Epithelial cell of esophagus (primary cell): ENCODE measurements around the gene SRGAP3.

Experiments
- DNase-seq: peaks from one replicate; pipeline ENCODE4 v3.0.0; 2010; ENCODE audit warnings: low read depth
- H3K4me3 ChIP-seq: 2 replicates; pipeline ENCODE4 v1.5.1; 2011; ENCODE audit warnings: mild to moderate bottlenecking, low read length, control low read depth
- CTCF ChIP-seq: IDR thresholded peaks from 2 replicates; pipeline ENCODE4 v1.5.1; 2011; ENCODE audit warnings: low read depth, mild to moderate bottlenecking, low read length, control low read depth, inconsistent platforms; ENCODE audit not compliant: insufficient read depth; ENCODE audit errors: missing control alignments

Gene SRGAP3

GRCh38 chr3:9276761-9277370, 27.4 kb upstream of the SRGAP3 start:
- TF ChIP-seq CTCF: no peak
- H3K4me3 ChIP-seq: no peak overlapping the region
- DNase-seq: peak; percentile 67

- no peak for TF ChIP-seq CTCF
- DNase-seq: no peak
- no peak overlapping the region for H3K4me3 ChIP-seq
These were observed 22.5 kb upstream of the SRGAP3 start for GRCh38 chr3:9271903-9272302.

- no peak for DNase-seq
- H3K4me3 ChIP-seq: no peak overlapping the region
- TF ChIP-seq CTCF: no peak
These were observed 21.3 kb upstream of the SRGAP3 start for GRCh38 chr3:9270704-9271103.

- no peak for TF ChIP-seq CTCF
- DNase-seq: no peak
- no peak overlapping the region for H3K4me3 ChIP-seq
These were observed 17.3 kb upstream of the SRGAP3 start for GRCh38 chr3:9266716-9267115.

- TF ChIP-seq CTCF: no peak
- DNase-seq: no peak
- H3K4me3 ChIP-seq: no peak overlapping the region
These were observed 10.9 kb upstream of the SRGAP3 start for GRCh38 chr3:9260305-9260704.

GRCh38 chr3:9257092-9257491, 7.6 kb upstream of the SRGAP3 start:
- DNase-seq: no peak
- TF ChIP-seq CTCF: no peak
- H3K4me3 ChIP-seq: no peak overlapping the region

GRCh38 chr3:9255976-9256375, 6.5 kb upstream of the SRGAP3 start:
- no peak for DNase-seq
- H3K4me3 ChIP-seq: no peak overlapping the region
- no peak for TF ChIP-seq CTCF
